A549 (cell line): ENCODE data around the gene FHIT. TPM values are rescaled to one million over a fixed set of nuclear protein-coding genes. Genes with fewer than 3 reads are reported as not detected.

Experiments
- ATAC-seq, 2 experiments: fragments of 200-7000 bp in 1 of 2; fragments of >200 bp in 1 of 2; cut with Nextera tagmentation in 1 of 2; cut with Tn5 transposase in 1 of 2; 3 replicates each; pipeline versions ENCODE4 v1.8.0 to v1.9.1; 2018 to 2020; ENCODE audit warnings: mild to moderate bottlenecking in 1 of 2, moderate library complexity in 1 of 2
- CTCF ChIA-PET: fragments of 300-600 bp; sonication (Branson Sonifier 250); formaldehyde crosslinking; extraction: SDS; loops from one replicate; lab custom pipeline; 2021; ENCODE audit warnings: antibody characterized with exemption, inconsistent platforms; lab: Yijun Ruan, JAX
- POLR2A ChIA-PET: fragments of 350-600 bp; formaldehyde crosslinking; extraction: SDS; loops from one replicate; lab custom pipeline; 2021; ENCODE audit warnings: antibody characterized with exemption, inconsistent platforms; lab: Yijun Ruan, JAX
- DNase-seq, 2 experiments: peaks; one replicate each; pipeline versions ENCODE4 v3.0.0 to v3.0.0-alpha.2; 2011 to 2016; ENCODE audit warnings: low read depth in 1 of 2, low spot score in 1 of 2
- FAIRE-seq: peaks from 2 replicates; lab custom pipeline; 2011; peaks lifted over from hg19 to GRCh38; lab: Jason Lieb, UNC
- H3K27ac ChIP-seq, 2 experiments: fragments of >200 bp; sonication (Bioruptor Twin); formaldehyde crosslinking; 3 replicates each; pipeline ENCODE4 v1.5.1; 2016 to 2017
- H3K4me1 ChIP-seq: fragments of >200 bp; sonication (Bioruptor Twin); formaldehyde crosslinking; 3 replicates; pipeline ENCODE4 v1.6.1; 2016
- H3K4me2 ChIP-seq: fragments of >200 bp; sonication (Bioruptor Twin); formaldehyde crosslinking; 3 replicates; pipeline ENCODE4 v1.6.1; 2016
- H3K4me3 ChIP-seq: fragments of >200 bp; sonication (Bioruptor Twin); formaldehyde crosslinking; 3 replicates; pipeline ENCODE4 v1.5.1; 2016
- H3K9me3 ChIP-seq: fragments of >200 bp; sonication (Bioruptor Twin); formaldehyde crosslinking; 3 replicates; pipeline ENCODE4 v1.6.1; 2016
- ATOH8 ChIP-seq: fragments of 250-450 bp; sonication (Bioruptor Pico); IDR thresholded peaks from 2 replicates; pipeline ENCODE4 v1.5.0; 2020; ENCODE audit warnings: low read depth, mild to moderate bottlenecking, moderate library complexity
- CBX8 ChIP-seq: fragments of 200-600 bp; sonication (generic); IDR thresholded peaks from 2 replicates; pipeline ENCODE4 v1.6.1; 2016
- CEBPB ChIP-seq, 2 experiments: fragments of >200 bp in 1 of 2; sonication (Bioruptor Twin) in 1 of 2; formaldehyde crosslinking in 1 of 2; IDR thresholded peaks; 2 replicates each; pipeline ENCODE4 v1.6.1; 2012 to 2016
- CHD2 ChIP-seq: fragments of 150-350 bp; IDR thresholded peaks from 2 replicates; pipeline ENCODE4 v1.6.1; 2014; ENCODE audit warnings: low read length; ENCODE audit not compliant: partially characterized antibody
- EHF ChIP-seq: fragments of 250-450 bp; sonication (Bioruptor Pico); IDR thresholded peaks from 2 replicates; pipeline ENCODE4 v1.5.0; 2020; ENCODE audit warnings: mild to moderate bottlenecking
- EP300 ChIP-seq, 2 experiments: fragments of >200 bp; sonication (Bioruptor Twin); formaldehyde crosslinking; IDR thresholded peaks; 2 replicates in 1 of 2; 3 replicates in 1 of 2; pipeline ENCODE4 v1.6.1; 2016 to 2017
- ESRRA ChIP-seq: fragments of 150-350 bp; IDR thresholded peaks from 2 replicates; pipeline ENCODE4 v1.6.1; 2014; ENCODE audit warnings: mild to moderate bottlenecking, low read length, borderline replicate concordance
- FOSL2 ChIP-seq, 2 experiments: fragments of 450-650 bp in 1 of 2; fragments of >200 bp in 1 of 2; sonication (Bioruptor Twin) in 1 of 2; formaldehyde crosslinking; IDR thresholded peaks; 2 replicates each; pipeline versions ENCODE4 v1.5.0 to v1.6.1; 2016 to 2020; ENCODE audit warnings: mild to moderate bottlenecking in 1 of 2, moderate library complexity in 1 of 2
- FOXS1 ChIP-seq: fragments of 250-450 bp; sonication (Bioruptor Pico); IDR thresholded peaks from 2 replicates; pipeline ENCODE4 v1.5.0; 2020; ENCODE audit warnings: mild to moderate bottlenecking, moderate library complexity
- HEYL ChIP-seq: fragments of 250-450 bp; sonication (Bioruptor Pico); IDR thresholded peaks from 2 replicates; pipeline ENCODE4 v1.8.0; 2021; ENCODE audit warnings: mild to moderate bottlenecking, moderate library complexity
- HOXB13 ChIP-seq: fragments of 250-450 bp; sonication (Bioruptor Pico); IDR thresholded peaks from 2 replicates; pipeline ENCODE4 v1.5.0; 2020; ENCODE audit warnings: low read depth, mild to moderate bottlenecking, moderate library complexity
- JUNB ChIP-seq: fragments of >200 bp; sonication (Bioruptor Twin); formaldehyde crosslinking; IDR thresholded peaks from 2 replicates; pipeline ENCODE4 v1.6.1; 2016
- MYC ChIP-seq: IDR thresholded peaks from 2 replicates; pipeline ENCODE4 v1.6.1; 2012; ENCODE audit warnings: mild to moderate bottlenecking, inconsistent platforms, low read length, improper control_type of control experiment, borderline replicate concordance
- NFE2L2 ChIP-seq: fragments of 150-350 bp; conservative IDR thresholded peaks from 2 replicates; pipeline ENCODE4 v1.6.1; 2014; ENCODE audit warnings: low read length
- NPAS2 ChIP-seq: fragments of 250-450 bp; sonication (Bioruptor Pico); IDR thresholded peaks from 2 replicates; pipeline ENCODE4 v1.8.0; 2022; ENCODE audit warnings: mild to moderate bottlenecking, moderate library complexity, borderline replicate concordance
- RCOR1 ChIP-seq: fragments of 150-350 bp; IDR thresholded peaks from 2 replicates; pipeline ENCODE4 v1.6.1; 2014; ENCODE audit warnings: antibody characterized with exemption, low read length, low read depth
- RNF2 ChIP-seq: fragments of 200-600 bp; sonication (generic); IDR thresholded peaks from 2 replicates; pipeline ENCODE4 v1.6.1; 2016; ENCODE audit warnings: low read depth, mild to moderate bottlenecking, antibody characterized with exemption, moderate library complexity, borderline replicate concordance
- SMC3 ChIP-seq: fragments of >200 bp; sonication (Bioruptor Twin); formaldehyde crosslinking; IDR thresholded peaks from 3 replicates; pipeline ENCODE4 v1.6.1; 2018; ENCODE audit warnings: inconsistent platforms
- SREBF2 ChIP-seq: fragments of 450-650 bp; IDR thresholded peaks from 2 replicates; pipeline ENCODE4 v1.6.1; 2014; ENCODE audit warnings: mild to moderate bottlenecking, moderate library complexity
- TFCP2L1 ChIP-seq: fragments of 250-450 bp; sonication (Bioruptor Pico); IDR thresholded peaks from 2 replicates; pipeline ENCODE4 v1.5.0; 2021; ENCODE audit warnings: mild to moderate bottlenecking
- USF2 ChIP-seq: fragments of 450-650 bp; IDR thresholded peaks from 2 replicates; pipeline ENCODE4 v1.6.1; 2014; ENCODE audit warnings: antibody characterized with exemption
- ZC3H11A ChIP-seq: fragments of 450-650 bp; IDR thresholded peaks from 2 replicates; pipeline ENCODE4 v1.6.1; 2014; ENCODE audit warnings: antibody characterized with exemption, mild to moderate bottlenecking
- ZNF302 ChIP-seq: fragments of 250-450 bp; sonication (Bioruptor Pico); IDR thresholded peaks from 2 replicates; pipeline ENCODE4 v1.9.0; 2021; ENCODE audit warnings: inconsistent platforms, mild to moderate bottlenecking, moderate library complexity
- ZSCAN20 ChIP-seq: fragments of 250-450 bp; sonication (Bioruptor Pico); IDR thresholded peaks from 2 replicates; pipeline ENCODE4 v1.8.0; 2022; ENCODE audit warnings: mild to moderate bottlenecking, moderate library complexity
- WGBS: methylation state at CpG from one replicate; pipeline ENCODE4 v1.1.6; 2017; ENCODE audit errors: missing lambda C conversion rate; 5-methylcytosine and 5-hydroxymethylcytosine counted together
- polyA plus RNA-seq, 4 experiments: library from polyadenylated mRNA; depleted of rRNA in 3 of 4; stranded (reverse); fragments of >200 nt; fragmentation: RNase III in 1 of 4; extraction: RNeasy Plus Mini Kit Qiagen cat#74134 plus additional on column Dnase treatment in 1 of 4; gene quantifications; 2 replicates in 3 of 4; 3 replicates in 1 of 4; pipeline ENCODE4 v1.2.3, GENCODE V29; 2011 to 2017
- TF ChIP-seq, protein P1 (sequence below): fragments of >200 bp; sonication (Bioruptor Twin); formaldehyde crosslinking; IDR thresholded peaks from 3 replicates; pipeline ENCODE4 v1.5.1; 2016
- TF ChIP-seq, protein P2 (sequence below): IDR thresholded peaks from 2 replicates; pipeline ENCODE4 v1.6.1; 2012
- TF ChIP-seq, protein P3 (sequence below): fragments of 150-350 bp; IDR thresholded peaks from 2 replicates; pipeline ENCODE4 v1.6.1; 2014; ENCODE audit warnings: low read depth, mild to moderate bottlenecking, low read length

The FHIT gene
- polyA plus RNA-seq, 2 of the 4 experiments (the other 2 are of a cell fraction), result 0.76 to 0.92 TPM

- no peak overlapping the region for H3K4me3 ChIP-seq
- 11% methylated on average over 1 of the region's 1 CpG for WGBS
- no peak for FAIRE-seq
- no peak overlapping the region for H3K27ac ChIP-seq
- ChIA-PET CTCF (no interaction called here), POLR2A (no interaction called here)
- H3K9me3 ChIP-seq, result no peaks in the 10 kb centered on the region
- H3K4me1 ChIP-seq, result no peaks in the 10 kb centered on the region
- no peak for ATAC-seq
- TF ChIP-seq NPAS2 (CRISPR knock-in tag) (no peak), NFE2L2 (no peak), SREBF2 (no peak), HEYL (CRISPR knock-in tag) (no peak), ZNF302 (CRISPR knock-in tag) (no peak), MYC (no peak), CBX8 (no peak), HOXB13 (CRISPR knock-in tag) (no peak), RCOR1 (no peak), ATOH8 (no peak), FOXS1 (CRISPR knock-in tag) (no peak), CEBPB (IDR thresholded peaks at IDR 0.05) (no peak)
- no peak overlapping the region for H3K4me2 ChIP-seq
- no peak for DNase-seq
Observed at GRCh38 chr3:60669636-60670035, 581.6 kb downstream of the FHIT start.

GRCh38 chr3:60660026-60660425 lies 591.2 kb downstream of the FHIT start:
- ATAC-seq (no peak), FAIRE-seq (no peak), DNase-seq (no peak)
- no peaks in the 10 kb centered on the region for H3K9me3 ChIP-seq
- POLR2A ChIA-PET, result no interaction called here
- no peak overlapping the region for H3K4me2 ChIP-seq
- TF ChIP-seq ESRRA, result no peak
- no peak for TF ChIP-seq CHD2
- no peak for TF ChIP-seq HOXB13 (CRISPR knock-in tag)
- TF ChIP-seq USF2, result no peak
- TF ChIP-seq ZC3H11A, result no peak
- no peak for TF ChIP-seq JUNB
- no peak for TF ChIP-seq MYC
- TF ChIP-seq CEBPB (IDR thresholded peaks at IDR 0.05), result no peak
- TF ChIP-seq, protein P1, sequence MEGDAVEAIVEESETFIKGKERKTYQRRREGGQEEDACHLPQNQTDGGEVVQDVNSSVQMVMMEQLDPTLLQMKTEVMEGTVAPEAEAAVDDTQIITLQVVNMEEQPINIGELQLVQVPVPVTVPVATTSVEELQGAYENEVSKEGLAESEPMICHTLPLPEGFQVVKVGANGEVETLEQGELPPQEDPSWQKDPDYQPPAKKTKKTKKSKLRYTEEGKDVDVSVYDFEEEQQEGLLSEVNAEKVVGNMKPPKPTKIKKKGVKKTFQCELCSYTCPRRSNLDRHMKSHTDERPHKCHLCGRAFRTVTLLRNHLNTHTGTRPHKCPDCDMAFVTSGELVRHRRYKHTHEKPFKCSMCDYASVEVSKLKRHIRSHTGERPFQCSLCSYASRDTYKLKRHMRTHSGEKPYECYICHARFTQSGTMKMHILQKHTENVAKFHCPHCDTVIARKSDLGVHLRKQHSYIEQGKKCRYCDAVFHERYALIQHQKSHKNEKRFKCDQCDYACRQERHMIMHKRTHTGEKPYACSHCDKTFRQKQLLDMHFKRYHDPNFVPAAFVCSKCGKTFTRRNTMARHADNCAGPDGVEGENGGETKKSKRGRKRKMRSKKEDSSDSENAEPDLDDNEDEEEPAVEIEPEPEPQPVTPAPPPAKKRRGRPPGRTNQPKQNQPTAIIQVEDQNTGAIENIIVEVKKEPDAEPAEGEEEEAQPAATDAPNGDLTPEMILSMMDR, result no peak
- no peak for TF ChIP-seq HEYL (CRISPR knock-in tag)
- H3K4me1 ChIP-seq, result no peaks in the 10 kb centered on the region
- H3K4me3 ChIP-seq, result no peak overlapping the region
- CTCF ChIA-PET, result no interaction called here
- 45% methylated on average over 2 of the region's 2 CpGs for WGBS
- no peak overlapping the region for H3K27ac ChIP-seq

- no peak for DNase-seq
- CTCF ChIA-PET, result no interaction called here
- no peak for ATAC-seq
- 21% methylated on average over 1 of the region's 1 CpG for WGBS
- H3K4me1 ChIP-seq, result no peaks in the 10 kb centered on the region
- no peak overlapping the region for H3K4me2 ChIP-seq
- POLR2A ChIA-PET, result no interaction called here
- no peak for FAIRE-seq
- no peak overlapping the region for H3K4me3 ChIP-seq
- H3K9me3 ChIP-seq, result no peaks in the 10 kb centered on the region
- TF ChIP-seq JUNB (no peak), EHF (CRISPR knock-in tag) (no peak), RNF2 (no peak), TFCP2L1 (no peak), ZSCAN20 (CRISPR knock-in tag) (no peak), EP300 (IDR thresholded peaks at IDR 0.05) (no peak), SMC3 (no peak), FOSL2 (IDR thresholded peaks at IDR 0.05) (no peak), FOSL2 (CRISPR knock-in tag; IDR thresholded peaks at IDR 0.05) (no peak)
- TF ChIP-seq, protein P2, sequence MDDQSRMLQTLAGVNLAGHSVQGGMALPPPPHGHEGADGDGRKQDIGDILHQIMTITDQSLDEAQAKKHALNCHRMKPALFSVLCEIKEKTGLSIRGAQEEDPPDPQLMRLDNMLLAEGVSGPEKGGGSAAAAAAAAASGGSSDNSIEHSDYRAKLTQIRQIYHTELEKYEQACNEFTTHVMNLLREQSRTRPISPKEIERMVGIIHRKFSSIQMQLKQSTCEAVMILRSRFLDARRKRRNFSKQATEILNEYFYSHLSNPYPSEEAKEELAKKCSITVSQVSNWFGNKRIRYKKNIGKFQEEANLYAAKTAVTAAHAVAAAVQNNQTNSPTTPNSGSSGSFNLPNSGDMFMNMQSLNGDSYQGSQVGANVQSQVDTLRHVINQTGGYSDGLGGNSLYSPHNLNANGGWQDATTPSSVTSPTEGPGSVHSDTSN, result no peak
- TF ChIP-seq, protein P3, sequence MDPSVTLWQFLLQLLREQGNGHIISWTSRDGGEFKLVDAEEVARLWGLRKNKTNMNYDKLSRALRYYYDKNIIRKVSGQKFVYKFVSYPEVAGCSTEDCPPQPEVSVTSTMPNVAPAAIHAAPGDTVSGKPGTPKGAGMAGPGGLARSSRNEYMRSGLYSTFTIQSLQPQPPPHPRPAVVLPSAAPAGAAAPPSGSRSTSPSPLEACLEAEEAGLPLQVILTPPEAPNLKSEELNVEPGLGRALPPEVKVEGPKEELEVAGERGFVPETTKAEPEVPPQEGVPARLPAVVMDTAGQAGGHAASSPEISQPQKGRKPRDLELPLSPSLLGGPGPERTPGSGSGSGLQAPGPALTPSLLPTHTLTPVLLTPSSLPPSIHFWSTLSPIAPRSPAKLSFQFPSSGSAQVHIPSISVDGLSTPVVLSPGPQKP, result no peak
- no peak overlapping the region for H3K27ac ChIP-seq
Observed at GRCh38 chr3:60659098-60659497, 592.2 kb downstream of the FHIT start.
